HEK293 (cell line): ENCODE results near the gene ERBIN.

ENCODE experiments used
- KLF10 ChIP-seq: fragments of 450-650 bp; IDR thresholded peaks from 2 replicates; pipeline ENCODE4 v1.5.1; 2018; ENCODE audit warnings: missing biosample characterization, mild to moderate bottlenecking, missing genetic modification characterization
- YY1 ChIP-seq: fragments of 450-650 bp; formaldehyde crosslinking; IDR thresholded peaks from 2 replicates; pipeline ENCODE4 v1.5.1; 2018; ENCODE audit warnings: missing biosample characterization, missing genetic modification characterization
- ZBTB1 ChIP-seq: fragments of 450-650 bp; formaldehyde crosslinking; IDR thresholded peaks from 2 replicates; pipeline ENCODE4 v1.5.1; 2016; ENCODE audit warnings: missing biosample characterization, missing genetic modification characterization
- ZFP37 ChIP-seq: fragments of 450-650 bp; formaldehyde crosslinking; IDR thresholded peaks from 2 replicates; pipeline ENCODE4 v1.5.1; 2016; ENCODE audit warnings: missing biosample characterization, missing genetic modification characterization
- ZNF121 ChIP-seq: fragments of 450-650 bp; formaldehyde crosslinking; IDR thresholded peaks from 2 replicates; pipeline ENCODE4 v1.5.1; 2016; ENCODE audit warnings: missing biosample characterization, missing genetic modification characterization
- ZNF23 ChIP-seq: fragments of 450-650 bp; formaldehyde crosslinking; IDR thresholded peaks from 2 replicates; pipeline ENCODE4 v1.5.1; 2016; ENCODE audit warnings: missing biosample characterization, missing genetic modification characterization, borderline replicate concordance
- TF ChIP-seq, protein P1 (sequence below): fragments of 450-650 bp; formaldehyde crosslinking; IDR thresholded peaks from 2 replicates; pipeline ENCODE4 v1.5.1; 2016; ENCODE audit warnings: missing biosample characterization, missing genetic modification characterization

- TF ChIP-seq, protein P1, sequence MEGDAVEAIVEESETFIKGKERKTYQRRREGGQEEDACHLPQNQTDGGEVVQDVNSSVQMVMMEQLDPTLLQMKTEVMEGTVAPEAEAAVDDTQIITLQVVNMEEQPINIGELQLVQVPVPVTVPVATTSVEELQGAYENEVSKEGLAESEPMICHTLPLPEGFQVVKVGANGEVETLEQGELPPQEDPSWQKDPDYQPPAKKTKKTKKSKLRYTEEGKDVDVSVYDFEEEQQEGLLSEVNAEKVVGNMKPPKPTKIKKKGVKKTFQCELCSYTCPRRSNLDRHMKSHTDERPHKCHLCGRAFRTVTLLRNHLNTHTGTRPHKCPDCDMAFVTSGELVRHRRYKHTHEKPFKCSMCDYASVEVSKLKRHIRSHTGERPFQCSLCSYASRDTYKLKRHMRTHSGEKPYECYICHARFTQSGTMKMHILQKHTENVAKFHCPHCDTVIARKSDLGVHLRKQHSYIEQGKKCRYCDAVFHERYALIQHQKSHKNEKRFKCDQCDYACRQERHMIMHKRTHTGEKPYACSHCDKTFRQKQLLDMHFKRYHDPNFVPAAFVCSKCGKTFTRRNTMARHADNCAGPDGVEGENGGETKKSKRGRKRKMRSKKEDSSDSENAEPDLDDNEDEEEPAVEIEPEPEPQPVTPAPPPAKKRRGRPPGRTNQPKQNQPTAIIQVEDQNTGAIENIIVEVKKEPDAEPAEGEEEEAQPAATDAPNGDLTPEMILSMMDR (tag by site-specific recombination): no peak
- TF ChIP-seq ZNF23 (tag by site-specific recombination): no peak
- TF ChIP-seq ZNF121 (tag by site-specific recombination): no peak
- TF ChIP-seq ZBTB1 (tag by site-specific recombination): no peak
- no peak for TF ChIP-seq YY1 (tag by site-specific recombination)
- no peak for TF ChIP-seq ZFP37
- no peak for TF ChIP-seq KLF10 (tag by site-specific recombination)
Observed at GRCh38 chr5:65906256-65906655, 20.1 kb upstream of the ERBIN start.
